ENCODE measurements around the gene CIZ1. TPM values are rescaled to one million over a fixed set of nuclear protein-coding genes. Genes with fewer than 3 reads are reported as not detected.

CIZ1 gene
- total and polyA plus RNA-seq, 9 of the 15 experiments (the other 6 are each of a cell fraction or from before 2014, with no cell fraction given), result 6.6 to 329 (median 87.8) TPM

DNA sequence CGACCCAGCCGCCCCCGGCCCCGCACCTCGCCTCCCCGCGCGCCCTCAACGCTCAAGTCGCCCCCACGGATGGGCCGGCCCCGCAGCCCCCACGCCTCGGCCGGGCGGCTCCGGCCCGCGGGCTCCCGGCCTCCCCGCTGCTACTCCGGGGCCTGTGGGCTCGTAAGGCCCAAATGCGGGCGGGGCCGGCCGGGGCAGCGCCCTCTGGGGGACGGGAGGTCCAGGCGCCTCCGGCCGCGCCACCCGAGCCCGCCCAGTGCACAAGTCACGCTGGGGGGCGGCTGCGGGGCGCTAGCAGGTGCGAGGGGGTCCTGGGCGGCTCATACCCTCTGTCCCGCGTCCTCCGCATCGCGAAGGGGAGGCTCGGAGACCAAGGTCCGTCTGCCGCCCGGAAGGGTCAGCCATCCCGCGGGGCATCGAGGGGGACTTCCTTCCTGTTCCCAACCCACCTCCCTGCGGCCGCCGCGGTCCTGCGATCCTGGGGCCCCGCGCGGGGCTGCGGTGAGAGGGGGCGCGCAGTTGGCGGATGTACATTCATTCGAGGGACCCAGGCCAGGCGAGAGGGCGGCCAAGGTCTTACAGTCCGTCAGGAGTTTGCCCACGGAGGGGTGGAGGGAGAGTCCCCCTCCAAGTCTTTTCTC, at the start of gene CIZ1 (continued):
- TF ChIP-seq HNRNPH1 (optimal IDR thresholded peaks at IDR 0.05; ENCODE audit: low read depth, low read length) (no peak), L3MBTL2 (IDR thresholded peaks at IDR 0.05) (no peak), SMC3 (conservative IDR thresholded peaks at IDR 0.05; ENCODE audit: insufficient read depth, low read depth, low read length) (peak; percentile 44; the same call in 1 of the 2 replicates), LCOR (CRISPR knock-in tag; IDR thresholded peaks at IDR 0.05) (no peak), ZNF175 (CRISPR knock-in tag; IDR thresholded peaks at IDR 0.05; ENCODE audit: low read depth) (no peak), REST (IDR thresholded peaks at IDR 0.05; ENCODE audit: borderline replicate concordance) (no peak), REST (CRISPR knock-in tag; IDR thresholded peaks at IDR 0.05; ENCODE audit: low read depth) (peak; percentile 79), ZNF830 (CRISPR knock-in tag; IDR thresholded peaks at IDR 0.05) (peak; percentile 64), MYC (IDR thresholded peaks at IDR 0.05; ENCODE audit: low read depth, low read length) (peak; percentile 96), MYC (CRISPR knock-in tag; IDR thresholded peaks at IDR 0.05; ENCODE audit: borderline replicate concordance, low read depth) (0 out of 2 replicates have a peak, but pooled peaks have one; percentile 88), POLR2G (IDR thresholded peaks at IDR 0.05; ENCODE audit: low read depth, low read length) (peak; percentile 99), CHD1 (IDR thresholded peaks at IDR 0.05; ENCODE audit: low read length) (peak; percentile 68), ZBTB1 (CRISPR knock-in tag; IDR thresholded peaks at IDR 0.05; ENCODE audit: borderline replicate concordance, low read depth) (no peak), TBP (optimal IDR thresholded peaks at IDR 0.05; ENCODE audit: low read depth, low read length) (peak; percentile 87), MXI1 (IDR thresholded peaks at IDR 0.05; ENCODE audit: low read depth, low read length) (peak; percentile 60; the same call in 1 of the 2 replicates), ZNF3 (CRISPR knock-in tag; IDR thresholded peaks at IDR 0.05) (no peak), NR4A1 (CRISPR knock-in tag; IDR thresholded peaks at IDR 0.05) (peak; percentile 93; the same call in 1 of the 2 replicates), NR4A1 (tag; IDR thresholded peaks at IDR 0.05) (peak; percentile 85), ZNF778 (CRISPR knock-in tag; IDR thresholded peaks at IDR 0.05) (no peak), GTF2A2 (tag; IDR thresholded peaks at IDR 0.05) (peak; percentile 80), ZNF785 (CRISPR knock-in tag; IDR thresholded peaks at IDR 0.05) (no peak)
- TF ChIP-seq, protein P1, sequence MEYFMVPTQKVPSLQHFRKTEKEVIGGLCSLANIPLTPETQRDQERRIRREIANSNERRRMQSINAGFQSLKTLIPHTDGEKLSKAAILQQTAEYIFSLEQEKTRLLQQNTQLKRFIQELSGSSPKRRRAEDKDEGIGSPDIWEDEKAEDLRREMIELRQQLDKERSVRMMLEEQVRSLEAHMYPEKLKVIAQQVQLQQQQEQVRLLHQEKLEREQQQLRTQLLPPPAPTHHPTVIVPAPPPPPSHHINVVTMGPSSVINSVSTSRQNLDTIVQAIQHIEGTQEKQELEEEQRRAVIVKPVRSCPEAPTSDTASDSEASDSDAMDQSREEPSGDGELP (CRISPR knock-in tag; IDR thresholded peaks at IDR 0.05; ENCODE audit: borderline replicate concordance), result no peak

Measured in K562 (cell line).